NCI-H128 (cell line): ENCODE measurements around the gene HDAC9.

Experiments
- DNase-seq: peaks from one replicate; lab custom pipeline; 2025; ENCODE audit not compliant: unreplicated experiment; lab: John Stamatoyannopoulos, UW

HDAC9 gene

GRCh38 chr7:18521945-18522566 lies 26.5 kb downstream of the HDAC9 start:
- peak; percentile 32 for DNase-seq

- no peak for DNase-seq
Observed at GRCh38 chr7:18524248-18524647, 28.7 kb downstream of the HDAC9 start.

- no peak for DNase-seq
Observed at GRCh38 chr7:18526368-18526878, 30.9 kb downstream of the HDAC9 start.

- DNase-seq = no peak
Observed at GRCh38 chr7:18529239-18529638, 33.7 kb downstream of the HDAC9 start.

GRCh38 chr7:18530224-18531179 lies 35.0 kb downstream of the HDAC9 start:
- no peak for DNase-seq

- DNase-seq = no peak
Observed at GRCh38 chr7:18531539-18531938, 36.0 kb downstream of the HDAC9 start.

GRCh38 chr7:18532813-18533212 lies 37.3 kb downstream of the HDAC9 start:
- no peak for DNase-seq

GRCh38 chr7:18534481-18534880 lies 38.9 kb downstream of the HDAC9 start:
- no peak for DNase-seq

GRCh38 chr7:18535810-18536415 lies 40.4 kb downstream of the HDAC9 start:
- DNase-seq = no peak

GRCh38 chr7:18536486-18536885 lies 40.9 kb downstream of the HDAC9 start:
- no peak for DNase-seq

- DNase-seq = no peak
Observed at GRCh38 chr7:18538554-18539250, 43.2 kb downstream of the HDAC9 start.

- no peak for DNase-seq
Observed at GRCh38 chr7:18540396-18540795, 44.8 kb downstream of the HDAC9 start.

GRCh38 chr7:18541181-18541870 lies 45.8 kb downstream of the HDAC9 start:
- no peak for DNase-seq

- no peak for DNase-seq
Observed at GRCh38 chr7:18541871-18542212, 46.3 kb downstream of the HDAC9 start.

GRCh38 chr7:18546576-18546975 lies 51.0 kb downstream of the HDAC9 start:
- DNase-seq = no peak

- DNase-seq = no peak
Observed at GRCh38 chr7:18547509-18548187, 52.1 kb downstream of the HDAC9 start.

GRCh38 chr7:18548534-18548933 lies 53.0 kb downstream of the HDAC9 start:
- no peak for DNase-seq

GRCh38 chr7:18550574-18550973 lies 55.0 kb downstream of the HDAC9 start:
- DNase-seq = no peak

- DNase-seq = no peak
Observed at GRCh38 chr7:18552316-18552916, 56.9 kb downstream of the HDAC9 start.
